Hematopoietic multipotent progenitor cell treated with erythropoietin and hydrocortisone succinate and interleukin-3 and kit ligand, for 6 days (in vitro differentiated cells): ENCODE results near the gene ELANE.
A peak's percentile ranks its signal among the peaks of the same experiment; 100 is the strongest.
"Not testable (repeated sequence)": the region's sequence is repeated elsewhere in the genome, so short reads cannot be mapped to it uniquely, and the experiment has no call there.

Experiments
- DNase-seq: peaks from one replicate; pipeline ENCODE4 v3.0.0-alpha.2; 2015

Gene ELANE

GRCh38 chr19:881385-882071, 29.4 kb downstream of the ELANE start:
- no peak for DNase-seq

DNA sequence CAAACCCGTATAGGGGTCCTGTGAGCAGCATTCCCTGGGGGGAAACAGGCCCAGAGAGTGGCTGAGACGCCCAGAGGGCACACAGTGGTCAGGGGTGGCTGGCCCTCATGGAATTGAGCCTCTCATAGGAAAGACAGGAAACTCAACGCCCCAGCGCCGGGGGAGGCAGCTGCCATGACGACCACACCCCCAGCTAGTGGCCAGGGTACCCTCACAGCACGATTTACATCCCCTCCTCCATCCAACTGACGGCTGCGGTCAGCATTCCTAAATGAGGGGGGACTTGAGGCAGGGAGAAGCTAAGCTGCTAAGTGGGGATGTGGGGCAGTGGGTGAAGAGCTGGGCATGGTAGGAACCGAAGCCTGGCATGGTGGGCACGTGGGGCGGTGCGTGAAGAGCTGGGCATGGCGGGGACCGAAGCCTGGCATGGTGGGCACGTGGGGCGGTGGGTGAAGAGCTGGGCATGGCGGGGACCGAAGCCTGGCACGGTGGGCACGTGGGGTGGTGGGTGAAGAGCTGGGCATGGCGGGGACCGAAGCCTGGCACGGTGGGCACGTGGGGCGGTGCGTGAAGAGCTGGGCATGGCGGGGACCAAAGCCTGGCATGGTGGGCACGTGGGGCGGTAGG, 30.9 kb downstream of the ELANE start:
- no peak for DNase-seq

GRCh38 chr19:883661-884211, 31.6 kb downstream of the ELANE start:
- no peak for DNase-seq

GRCh38 chr19:884420-885211, 32.5 kb downstream of the ELANE start:
- DNase-seq = no peak

GRCh38 chr19:885536-886224, 33.6 kb downstream of the ELANE start:
- DNase-seq = no peak

DNA sequence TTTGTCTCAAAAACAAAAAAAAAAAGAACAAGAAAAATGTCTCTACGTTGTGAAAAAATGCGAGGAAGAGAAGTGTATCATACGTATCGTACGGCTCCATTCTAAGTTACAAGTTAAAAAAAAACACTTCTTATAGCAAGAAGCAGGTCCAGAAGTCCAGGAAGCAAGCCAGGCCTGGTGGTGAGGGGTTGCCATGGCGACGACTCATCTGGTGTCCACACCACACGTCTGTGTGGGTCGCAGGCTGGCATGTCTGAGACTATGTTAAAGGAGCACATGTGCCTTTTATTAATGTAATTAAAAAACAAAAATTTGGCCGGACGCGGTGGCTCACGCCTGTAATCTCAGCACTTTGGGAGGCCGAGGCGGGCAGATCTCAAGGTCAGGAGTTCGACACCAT, 35.0 kb downstream of the ELANE start:
- DNase-seq = no peak

DNA sequence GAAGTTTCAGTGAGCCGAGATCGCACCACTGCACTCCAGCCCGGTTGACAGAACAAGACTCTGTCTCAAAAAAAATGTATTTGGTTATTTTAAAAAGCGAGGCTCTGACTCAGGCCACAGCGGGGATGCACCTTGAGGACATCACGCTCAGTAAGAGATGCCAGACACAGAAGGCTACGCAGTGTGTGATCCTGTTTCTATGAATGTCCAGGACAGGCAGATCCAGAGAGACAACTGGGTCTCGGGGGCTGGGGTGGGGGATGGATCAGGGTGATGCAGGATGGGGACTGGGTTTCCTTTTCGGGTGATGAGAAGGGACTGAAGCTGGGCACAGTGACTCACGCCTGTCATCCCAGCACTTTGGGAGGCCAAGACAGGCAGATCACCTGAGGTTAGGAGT, 35.5 kb downstream of the ELANE start:
- no peak for DNase-seq

DNA sequence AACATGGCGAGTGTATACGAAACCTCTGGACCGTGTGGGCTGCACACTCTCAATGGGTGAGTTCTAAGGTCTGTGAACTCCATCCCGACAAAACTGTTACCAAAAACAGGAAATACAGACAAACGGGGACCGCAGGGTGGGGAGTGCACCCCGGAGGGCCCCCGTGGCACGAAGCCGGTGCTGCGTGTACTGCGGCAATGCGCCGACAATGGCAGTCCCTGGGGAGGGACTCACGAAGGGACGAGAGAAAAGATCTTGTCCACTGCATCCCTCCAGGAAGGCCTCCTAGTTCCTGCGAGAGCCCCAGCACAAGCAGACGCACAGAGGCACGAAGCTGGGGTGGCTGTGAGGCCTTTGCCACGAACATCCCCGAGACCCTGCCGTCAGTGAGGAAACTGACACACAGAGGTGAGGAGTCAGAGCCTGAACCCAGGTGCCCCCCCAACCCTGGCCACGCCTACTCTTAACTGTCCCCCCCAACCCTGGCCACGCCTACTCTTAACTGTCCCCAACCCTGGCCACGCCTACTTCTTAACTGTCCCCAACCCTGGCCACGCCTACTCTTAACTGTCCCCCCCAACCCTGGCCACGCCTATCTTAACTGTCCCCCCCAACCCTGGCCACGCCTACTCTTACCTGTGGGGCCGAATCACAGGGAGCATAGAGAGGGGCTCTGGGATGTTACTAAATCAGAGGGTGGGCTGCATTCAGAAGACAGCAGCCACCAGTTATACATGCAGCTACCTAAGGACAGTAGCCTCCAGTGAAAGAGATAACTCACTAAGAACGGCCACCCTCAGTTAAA, 36.7 kb downstream of the ELANE start:
- DNase-seq = peak; percentile 78

DNA sequence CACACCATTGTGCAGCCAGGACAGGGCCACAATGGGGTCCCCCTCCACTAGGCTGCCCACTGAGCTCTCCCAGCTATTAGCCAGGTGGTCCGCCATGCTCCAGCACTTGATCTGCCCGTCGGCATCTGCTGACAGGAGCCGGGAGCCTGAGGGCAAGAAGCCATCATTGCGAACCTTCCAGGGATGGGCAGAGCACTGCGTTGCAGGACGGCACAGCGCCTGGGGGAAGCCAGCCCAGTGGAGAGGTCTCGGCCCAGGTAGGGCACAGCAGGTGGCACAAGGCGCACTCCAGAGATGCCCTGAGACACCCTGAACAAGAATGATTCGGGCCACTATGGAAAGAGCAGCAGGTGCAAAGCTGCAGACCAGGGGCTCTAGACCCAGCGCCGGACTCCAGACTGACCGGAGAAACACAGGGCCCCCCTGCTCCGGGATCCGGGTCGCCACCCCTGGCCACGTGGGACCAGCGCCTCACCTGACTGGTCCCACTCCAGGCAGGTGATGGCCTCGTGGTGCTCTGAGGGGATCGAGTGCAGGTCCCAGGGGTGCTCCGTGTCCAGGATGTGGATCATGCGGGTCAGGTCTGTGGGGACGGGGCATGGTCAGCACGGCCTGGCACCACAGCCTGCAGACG, 37.7 kb downstream of the ELANE start:
- DNase-seq = no peak

- DNase-seq = no peak
Measured at GRCh38 chr19:890831-891230, 38.7 kb downstream of the ELANE start.

DNA sequence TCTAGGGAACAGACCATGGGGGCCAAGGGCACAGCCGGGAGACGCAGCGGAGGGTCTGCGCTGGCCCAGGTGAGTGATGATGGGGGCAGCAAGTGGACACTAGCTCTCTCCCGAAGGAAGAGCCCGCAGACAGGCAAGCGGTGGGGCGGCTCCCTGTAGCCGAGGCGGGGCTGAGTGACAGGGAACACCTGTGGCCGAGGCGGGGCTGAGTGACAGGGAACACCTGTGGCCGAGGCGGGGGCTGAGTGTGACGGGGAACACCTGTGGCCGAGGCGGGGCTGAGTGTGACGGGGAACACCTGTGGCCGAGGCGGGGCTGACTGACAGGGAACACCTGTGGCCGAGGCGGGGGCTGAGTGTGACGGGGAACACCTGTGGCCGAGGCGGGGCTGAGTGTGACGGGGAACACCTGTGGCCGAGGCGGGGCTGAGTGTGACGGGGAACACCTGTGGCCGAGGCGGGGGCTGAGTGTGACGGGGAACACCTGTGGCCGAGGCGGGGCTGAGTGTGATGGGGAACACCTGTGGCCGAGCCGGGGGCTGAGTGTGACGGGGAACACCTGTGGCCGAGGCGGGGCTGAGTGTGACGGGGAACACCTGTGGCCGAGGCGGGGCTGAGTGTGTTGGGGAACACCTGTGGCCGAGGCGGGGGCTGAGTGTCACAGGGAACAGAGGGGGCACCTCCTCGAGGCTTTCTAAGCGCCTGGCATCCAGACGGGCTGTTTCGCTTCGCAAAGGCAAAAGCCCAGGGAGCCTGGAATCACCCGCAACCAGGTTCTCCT, 39.5 kb downstream of the ELANE start:
- DNase-seq = not testable (repeated sequence)

GRCh38 chr19:892243-892893, 40.3 kb downstream of the ELANE start:
- peak; percentile 55 for DNase-seq

GRCh38 chr19:892894-893689, 41.0 kb downstream of the ELANE start, which contains the start of the genes MED16 and RNU6-9:
Gene MED16, minus strand, starts transcription at chr19:893187. Its CDS starts 2,056 bp downstream, at chr19:891131.
Gene RNU6-9, plus strand, starts transcription at chr19:893484.
- peak; percentile 98 for DNase-seq

GRCh38 chr19:896434-896833, 44.3 kb downstream of the ELANE start:
- DNase-seq = no peak

GRCh38 chr19:896999-897398, 44.9 kb downstream of the ELANE start:
- DNase-seq = no peak

DNA sequence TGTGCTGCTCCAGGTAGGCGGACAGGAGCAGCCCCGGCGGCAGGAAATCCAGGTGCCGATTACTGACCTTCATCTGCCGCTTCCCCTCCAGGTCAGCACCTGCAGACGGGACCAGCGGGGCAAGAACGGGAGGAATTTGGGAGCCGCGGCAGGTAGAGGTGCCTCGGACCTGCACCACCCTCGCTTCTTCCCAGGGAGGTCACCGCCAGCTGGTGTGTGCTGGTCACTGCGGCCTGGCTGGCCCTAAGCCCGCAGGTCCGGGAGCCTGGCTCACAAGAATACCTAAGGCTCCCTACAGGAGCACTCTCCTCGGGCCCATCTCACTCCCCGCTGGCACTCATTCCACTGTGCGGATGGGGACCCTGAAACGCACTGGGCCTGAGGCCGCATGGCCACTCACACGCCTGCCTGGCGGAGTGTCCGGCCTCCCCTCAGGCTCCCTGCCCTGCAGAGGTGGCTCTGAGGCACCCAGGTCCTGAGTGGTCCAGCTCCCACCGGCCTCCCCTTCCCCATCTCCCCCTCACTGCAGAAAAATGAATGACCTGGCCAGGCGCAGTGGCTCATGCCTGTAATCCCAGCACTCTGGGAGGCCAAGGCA, 45.4 kb downstream of the ELANE start:
- DNase-seq = no peak

DNA sequence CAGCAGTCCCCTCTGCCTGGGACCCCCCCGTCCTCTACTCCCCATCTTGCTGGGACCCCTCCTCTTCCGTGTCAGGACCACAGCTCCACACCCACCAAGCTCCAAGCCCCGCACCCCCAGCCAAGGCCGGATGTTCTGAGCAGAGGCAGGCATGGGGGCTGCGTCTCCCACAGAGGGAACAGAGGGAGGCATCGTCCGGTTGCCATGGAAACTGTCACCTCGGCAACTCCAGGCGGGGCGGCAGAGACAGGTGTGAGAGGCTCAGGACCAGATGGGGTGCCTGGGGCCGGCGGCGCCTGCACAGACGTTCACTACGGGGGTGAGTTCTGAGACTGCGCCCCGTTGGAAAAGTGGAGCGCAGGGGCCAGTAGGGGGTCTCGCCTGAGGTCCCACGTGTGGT, 46.6 kb downstream of the ELANE start:
- DNase-seq = no peak

DNA sequence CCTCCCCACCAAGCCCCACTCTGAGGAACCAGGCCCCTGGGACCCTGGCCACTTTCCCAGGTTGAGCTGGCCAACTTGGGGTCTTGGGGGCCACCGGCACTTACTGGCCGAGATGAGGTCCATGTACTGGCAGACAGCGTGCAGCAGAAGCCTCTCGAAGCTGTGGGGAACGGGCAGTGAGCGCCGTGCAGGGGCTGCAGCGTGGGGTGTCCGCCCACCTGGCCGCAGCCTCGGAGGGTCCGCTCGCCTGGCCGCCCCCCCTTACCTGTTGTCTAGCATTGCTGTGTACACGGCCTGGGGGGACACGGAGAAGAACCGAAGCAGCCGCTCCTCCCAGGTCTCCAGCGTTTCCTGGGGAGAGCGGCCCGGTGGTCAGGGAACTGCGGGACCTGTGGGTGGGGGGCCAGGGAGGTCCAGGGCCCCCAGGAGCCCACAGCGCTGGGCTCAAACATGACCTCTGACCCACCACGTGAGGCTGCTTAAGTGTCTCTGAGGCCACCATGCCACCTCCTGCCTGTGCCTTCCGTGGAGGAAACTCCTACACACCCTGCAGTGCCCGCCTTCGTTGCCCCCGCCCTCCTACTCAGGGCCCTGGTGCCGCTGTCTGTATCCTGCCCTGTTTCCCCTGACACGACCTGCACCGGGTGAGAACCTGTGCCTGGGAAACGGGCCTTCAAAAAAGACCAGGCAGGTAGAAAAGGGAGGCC, 47.4 kb downstream of the ELANE start:
- DNase-seq = no peak

- peak; percentile 33 for DNase-seq
Measured at GRCh38 chr19:900043-900301, 47.9 kb downstream of the ELANE start.
